ENCODE results near the gene LRRK1.
A peak's percentile ranks its signal among the peaks of the same experiment; 100 is the strongest.

The LRRK1 gene

GRCh38 chr15:101009176-101009575 is 90.0 kb downstream of the LRRK1 start:
- TF ChIP-seq ZFX (IDR thresholded peaks at IDR 0.05) (no peak), CTCF (conservative IDR thresholded peaks at IDR 0.05) (no peak)
- no peak overlapping the region for H3K27ac ChIP-seq

GRCh38 chr15:101010781-101011180 is 91.6 kb downstream of the LRRK1 start:
- H3K27ac ChIP-seq = no peak overlapping the region
- TF ChIP-seq ZFX (IDR thresholded peaks at IDR 0.05) (no peak), CTCF (conservative IDR thresholded peaks at IDR 0.05) (no peak)

GRCh38 chr15:101012326-101013200 is 93.4 kb downstream of the LRRK1 start:
- TF ChIP-seq CTCF (conservative IDR thresholded peaks at IDR 0.05) (no peak), ZFX (IDR thresholded peaks at IDR 0.05) (no peak)
- H3K27ac ChIP-seq = no peak overlapping the region

GRCh38 chr15:101013201-101013550 is 94.0 kb downstream of the LRRK1 start:
- TF ChIP-seq CTCF (conservative IDR thresholded peaks at IDR 0.05) = no peak
- TF ChIP-seq ZFX (IDR thresholded peaks at IDR 0.05) = no peak
- H3K27ac ChIP-seq = no peak overlapping the region

- TF ChIP-seq ZFX (IDR thresholded peaks at IDR 0.05) (no peak), CTCF (conservative IDR thresholded peaks at IDR 0.05) (no peak)
- H3K27ac ChIP-seq = no peak overlapping the region
Observed at GRCh38 chr15:101013769-101014675, 94.9 kb downstream of the LRRK1 start.

GRCh38 chr15:101014921-101015841 is 96.0 kb downstream of the LRRK1 start:
- no peak overlapping the region for H3K27ac ChIP-seq
- TF ChIP-seq ZFX (IDR thresholded peaks at IDR 0.05) (no peak), CTCF (conservative IDR thresholded peaks at IDR 0.05) (peak; percentile 96)

All from C4-2B (cell line).